Osteocyte (in vitro differentiated cells): Measurements from ENCODE around the gene GABARAP. TPM values are rescaled to one million over a fixed set of nuclear protein-coding genes. Genes with fewer than 3 reads are reported as not detected.

Experiments
- DNase-seq: peaks from one replicate; pipeline ENCODE4 v3.0.0; 2021; ENCODE audit warnings: mixed read lengths; ENCODE audit not compliant: unreplicated experiment; ENCODE audit errors: extremely low spot score
- H3K27ac Mint-ChIP-seq: one replicate; pipeline ENCODE4 v1.8.0; 2021; ENCODE audit warnings: mild to moderate bottlenecking, mixed read lengths; ENCODE audit not compliant: unreplicated experiment
- H3K27me3 Mint-ChIP-seq: one replicate; pipeline ENCODE4 v1.8.0; 2021; ENCODE audit warnings: mixed read lengths; ENCODE audit not compliant: unreplicated experiment
- H3K36me3 Mint-ChIP-seq: one replicate; pipeline ENCODE4 v1.8.0; 2021; ENCODE audit warnings: mixed read lengths; ENCODE audit not compliant: unreplicated experiment
- H3K4me1 Mint-ChIP-seq: one replicate; pipeline ENCODE4 v1.8.0; 2021; ENCODE audit warnings: mixed read lengths; ENCODE audit not compliant: unreplicated experiment
- H3K4me3 Mint-ChIP-seq: one replicate; pipeline ENCODE4 v1.8.0; 2021; ENCODE audit warnings: mild to moderate bottlenecking, moderate library complexity, mixed read lengths; ENCODE audit not compliant: unreplicated experiment
- H3K9me3 Mint-ChIP-seq: one replicate; pipeline ENCODE4 v1.8.0; 2021; ENCODE audit warnings: mixed read lengths; ENCODE audit not compliant: unreplicated experiment
- CTCF ChIP-seq: fragments of 200-600 bp; sonication (generic); IDR thresholded peaks from 2 replicates; pipeline ENCODE4 v1.5.0; 2021; ENCODE audit warnings: antibody characterized with exemption, mild to moderate bottlenecking, moderate library complexity
- total RNA-seq: library from RNA; stranded (reverse); gene quantifications from 2 replicates; pipeline ENCODE4 v1.2.1, GENCODE V29; 2021

GABARAP gene
- total RNA-seq, 1 donor from 2014 or later, result 642 TPM

- H3K4me1 Mint-ChIP-seq, result peaks cover 31% of the 10 kb centered on the region
- H3K27ac Mint-ChIP-seq, result no peak overlapping the region
- no peaks in the 10 kb centered on the region for H3K9me3 Mint-ChIP-seq
- peaks cover 33% of the 10 kb centered on the region for H3K36me3 Mint-ChIP-seq
- H3K4me3 Mint-ChIP-seq, result no peak overlapping the region
- TF ChIP-seq CTCF, result no peak
- DNase-seq, result no peak
- no peaks in the 10 kb centered on the region for H3K27me3 Mint-ChIP-seq
Observed at GRCh38 chr17:7229504-7229903, 12.7 kb downstream of the GABARAP start.

GRCh38 chr17:7228920-7229319 is 13.3 kb downstream of the GABARAP start:
- no peak for DNase-seq
- H3K9me3 Mint-ChIP-seq, result no peaks in the 10 kb centered on the region
- H3K4me1 Mint-ChIP-seq, result peaks cover 32% of the 10 kb centered on the region
- H3K27me3 Mint-ChIP-seq, result no peaks in the 10 kb centered on the region
- no peak for TF ChIP-seq CTCF
- H3K36me3 Mint-ChIP-seq, result peaks cover 35% of the 10 kb centered on the region
- no peak overlapping the region for H3K27ac Mint-ChIP-seq
- H3K4me3 Mint-ChIP-seq, result no peak overlapping the region

- H3K36me3 Mint-ChIP-seq, result peaks cover 41% of the 10 kb centered on the region
- no peak overlapping the region for H3K4me3 Mint-ChIP-seq
Observed at GRCh38 chr17:7226721-7227710, 15.2 kb downstream of the GABARAP start.

GRCh38 chr17:7225711-7226331 is 16.4 kb downstream of the GABARAP start:
- no peak overlapping the region for H3K4me3 Mint-ChIP-seq
- H3K36me3 Mint-ChIP-seq, result peaks cover 40% of the 10 kb centered on the region
- no peaks in the 10 kb centered on the region for H3K9me3 Mint-ChIP-seq
- H3K27me3 Mint-ChIP-seq, result no peaks in the 10 kb centered on the region
- no peak overlapping the region for H3K27ac Mint-ChIP-seq
- peaks cover 23% of the 10 kb centered on the region for H3K4me1 Mint-ChIP-seq
- no peak for TF ChIP-seq CTCF
- no peak for DNase-seq

More at GRCh38 chr17:7226721-7227710, 15.2 kb downstream of the GABARAP start:
- H3K27ac Mint-ChIP-seq, result no peak overlapping the region
- no peaks in the 10 kb centered on the region for H3K27me3 Mint-ChIP-seq
- DNase-seq, result no peak
- TF ChIP-seq CTCF, result no peak
- peaks cover 22% of the 10 kb centered on the region for H3K4me1 Mint-ChIP-seq
- H3K9me3 Mint-ChIP-seq, result no peaks in the 10 kb centered on the region

GRCh38 chr17:7224661-7225111 is 17.6 kb downstream of the GABARAP start:
- Mint-ChIP-seq H3K9me3 (no peaks in the 10 kb centered on the region), H3K27me3 (no peaks in the 10 kb centered on the region), H3K36me3 (peaks cover 33% of the 10 kb centered on the region), H3K4me3 (no peak overlapping the region), H3K27ac (peak overlapping the region; percentile 38), H3K4me1 (peaks cover 28% of the 10 kb centered on the region)
- DNase-seq, result no peak
- TF ChIP-seq CTCF, result no peak
